SK-MEL-5 (cell line): Measurements from ENCODE around the gene NDNF. TPM values are rescaled to one million over a fixed set of nuclear protein-coding genes. Genes with fewer than 3 reads are reported as not detected.

Experiments
- DNase-seq: peaks from one replicate; pipeline ENCODE4 v3.0.0-alpha.2; 2016; ENCODE audit warnings: low read depth, low spot score
- in situ Hi-C: cut with HindIII; loops from 2 replicates; pipeline ENCODE4 v1.10.0; 2016; ENCODE audit warnings: low sequenced_read_pairs, high pct_unique_total_duplicates, low pct_unique_long_range_greater_than_20kb
- total RNA-seq: library from RNA; depleted of rRNA; stranded (reverse); fragments of >200 nt; shearing (Covaris generic); gene quantifications from 2 replicates; pipeline ENCODE4 v1.2.3, GENCODE V29; 2014

The NDNF gene
- total RNA-seq, 1 experiment from 2014 or later = not detected

GRCh38 chr4:121041307-121042090, 30.8 kb downstream of the NDNF start:
- DNase-seq = no peak
- in situ Hi-C loops = no loop called here

GRCh38 chr4:121034017-121034416, 38.3 kb downstream of the NDNF start:
- in situ Hi-C loops = no loop called here

DNA sequence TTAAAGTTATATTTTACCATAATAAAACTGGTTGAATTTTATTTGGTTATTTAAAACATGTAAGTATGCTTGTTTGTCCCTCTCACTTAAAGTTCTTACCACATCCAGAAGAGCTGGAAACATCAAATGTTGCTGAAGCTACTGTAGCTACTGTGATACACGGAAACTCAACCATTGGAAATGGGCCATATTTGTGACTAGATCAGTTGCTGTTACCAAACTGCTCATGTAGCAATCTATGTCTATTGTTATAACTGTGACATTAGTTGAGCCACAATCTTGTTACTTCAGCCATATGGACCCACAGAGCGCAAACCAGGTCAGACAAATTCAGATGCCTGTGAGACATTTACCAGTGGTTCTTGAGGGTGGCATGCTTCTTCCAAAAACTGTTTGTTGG, 41.6 kb downstream of the NDNF start:
- DNase-seq = no peak
- in situ Hi-C loops = no loop called here

More at GRCh38 chr4:121034017-121034416, 38.3 kb downstream of the NDNF start:
- DNase-seq = no peak

- DNase-seq = no peak
- in situ Hi-C loops = no loop called here
Measured at GRCh38 chr4:121030131-121030530, 42.2 kb downstream of the NDNF start.

- in situ Hi-C loops = no loop called here
- no peak for DNase-seq
Measured at GRCh38 chr4:121026034-121026433, 46.3 kb downstream of the NDNF start.

DNA sequence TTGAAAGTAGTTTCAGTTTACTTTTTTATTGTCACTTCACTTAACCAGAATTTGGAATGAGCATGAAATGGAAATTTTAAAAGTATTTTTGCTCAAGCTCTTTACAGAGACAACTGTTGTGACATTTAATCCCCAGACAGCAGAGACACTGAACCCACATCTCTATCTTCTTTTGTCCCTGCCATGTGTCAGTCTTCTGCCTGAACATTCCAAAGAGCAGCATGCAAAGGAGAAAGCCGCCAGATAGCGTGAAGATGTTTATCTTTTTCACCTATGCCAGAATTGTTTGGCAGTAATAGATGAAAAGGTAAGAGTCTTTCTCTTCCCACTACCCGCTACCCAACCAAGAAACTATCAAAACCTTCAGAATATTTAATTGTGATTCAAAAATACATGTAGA, 46.8 kb downstream of the NDNF start:
- in situ Hi-C loops = no loop called here
- DNase-seq = no peak

- in situ Hi-C loops = no loop called here
Measured at GRCh38 chr4:121018543-121018942, 53.8 kb downstream of the NDNF start.

DNA sequence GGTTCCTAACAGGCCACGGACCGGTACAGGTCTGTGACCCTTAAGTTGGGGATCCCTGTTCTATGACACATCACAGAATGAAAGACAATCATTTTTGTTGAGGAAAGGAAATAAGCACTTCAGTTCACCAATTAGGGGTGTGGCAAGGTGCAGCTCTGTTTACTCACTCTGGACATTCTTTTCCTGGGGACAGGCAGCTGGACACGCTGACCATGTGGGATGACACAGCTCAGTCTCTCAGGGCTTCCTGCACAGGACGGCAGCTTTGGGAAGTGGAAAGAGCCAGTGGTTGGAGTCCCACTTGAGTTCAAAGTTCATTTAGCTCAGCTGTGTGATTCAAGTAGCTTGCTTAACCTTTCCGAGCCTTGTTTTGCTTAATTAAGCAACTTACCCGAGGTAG, 55.7 kb downstream of the NDNF start:
- in situ Hi-C loops = no loop called here
- no peak for DNase-seq

More at GRCh38 chr4:121018543-121018942, 53.8 kb downstream of the NDNF start:
- DNase-seq = no peak

DNA sequence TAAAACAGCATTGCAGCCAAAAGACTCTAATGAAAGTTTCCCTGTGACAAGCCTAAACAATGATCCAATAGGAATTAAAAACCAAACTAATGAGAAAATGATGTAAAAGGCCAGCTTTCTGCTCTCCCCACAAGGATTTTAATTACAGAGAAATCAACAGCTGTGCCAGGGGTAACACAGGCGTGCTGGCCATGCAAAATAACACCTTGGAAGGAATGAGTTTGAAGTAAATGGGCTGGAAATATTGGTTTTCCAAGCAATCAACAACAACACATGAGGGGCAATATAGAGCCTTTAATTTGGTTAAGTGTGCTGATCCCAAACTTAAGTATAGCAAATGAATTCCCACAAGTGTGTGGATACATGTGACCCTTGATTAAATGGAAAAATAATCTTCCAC, 56.9 kb downstream of the NDNF start:
- DNase-seq = no peak
- in situ Hi-C loops = no loop called here

DNA sequence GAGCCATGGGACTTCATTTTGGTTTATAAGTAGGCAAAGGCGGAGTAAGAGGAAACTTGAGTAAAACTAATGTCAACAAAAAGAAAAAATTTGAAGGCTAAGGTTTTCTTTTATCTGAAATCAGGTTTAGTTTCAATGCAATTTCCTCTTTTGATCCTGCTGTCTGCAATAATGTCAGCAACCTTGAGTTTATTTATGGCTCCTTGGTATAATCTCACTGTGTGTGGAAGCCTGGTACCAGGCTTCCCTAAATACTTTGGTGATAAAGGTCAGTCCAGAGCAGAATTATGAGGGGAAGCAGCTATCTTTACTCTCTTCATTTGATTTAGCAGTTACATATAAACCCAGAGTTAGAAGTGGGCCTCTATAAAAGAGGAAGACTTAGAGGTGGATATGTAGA, 57.8 kb downstream of the NDNF start:
- in situ Hi-C loops = no loop called here
- DNase-seq = no peak

- in situ Hi-C loops = no loop called here
- no peak for DNase-seq
Measured at GRCh38 chr4:121011780-121012340, 60.5 kb downstream of the NDNF start.

DNA sequence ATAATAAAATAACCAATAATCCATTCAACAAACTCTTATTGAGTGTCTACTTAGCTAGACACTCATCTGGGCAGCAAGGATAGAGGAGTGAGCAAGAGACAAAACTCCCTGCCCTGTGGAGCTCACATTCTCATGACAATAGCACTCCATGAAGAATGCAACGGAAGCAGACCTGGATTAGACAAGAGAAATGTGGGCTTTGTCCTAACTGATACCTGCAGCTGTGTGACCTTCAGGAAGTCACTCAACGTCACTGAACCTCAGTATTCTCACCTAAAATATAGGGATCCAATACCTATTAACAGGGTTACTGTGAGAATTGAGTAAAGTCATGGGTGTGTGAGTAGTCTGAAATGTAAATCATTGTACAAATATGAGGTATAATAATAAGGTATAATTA, 61.2 kb downstream of the NDNF start:
- DNase-seq = no peak
- in situ Hi-C loops = no loop called here

- no peak for DNase-seq
- in situ Hi-C loops = no loop called here
Measured at GRCh38 chr4:121009578-121010478, 62.5 kb downstream of the NDNF start.

DNA sequence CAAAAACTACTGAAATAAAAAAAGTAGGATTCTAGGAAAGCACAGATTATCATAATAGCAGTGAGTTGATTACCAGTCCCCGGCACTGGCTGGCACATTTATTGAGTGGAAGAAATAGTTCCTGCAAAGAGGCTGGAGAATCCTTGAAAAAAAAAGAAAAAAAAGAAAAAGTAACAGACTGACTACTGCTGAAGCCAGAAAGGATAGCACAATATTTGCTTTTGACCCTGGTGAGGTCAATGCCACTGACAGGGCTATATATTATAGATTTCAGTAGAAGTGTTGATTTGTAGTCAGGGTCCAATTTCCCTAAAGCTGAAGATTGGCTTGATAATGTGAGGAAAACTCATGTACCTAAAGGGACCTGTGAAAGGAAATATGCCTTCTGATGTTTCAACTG, 64.7 kb downstream of the NDNF start:
- DNase-seq = no peak
- in situ Hi-C loops = no loop called here

GRCh38 chr4:121003863-121004262, 68.5 kb downstream of the NDNF start:
- in situ Hi-C loops = no loop called here
- DNase-seq = no peak

GRCh38 chr4:120995266-120996010, 76.9 kb downstream of the NDNF start:
- in situ Hi-C loops = no loop called here
- DNase-seq = no peak

- in situ Hi-C loops = no loop called here
- no peak for DNase-seq
Measured at GRCh38 chr4:120994521-120994920, 77.8 kb downstream of the NDNF start.

DNA sequence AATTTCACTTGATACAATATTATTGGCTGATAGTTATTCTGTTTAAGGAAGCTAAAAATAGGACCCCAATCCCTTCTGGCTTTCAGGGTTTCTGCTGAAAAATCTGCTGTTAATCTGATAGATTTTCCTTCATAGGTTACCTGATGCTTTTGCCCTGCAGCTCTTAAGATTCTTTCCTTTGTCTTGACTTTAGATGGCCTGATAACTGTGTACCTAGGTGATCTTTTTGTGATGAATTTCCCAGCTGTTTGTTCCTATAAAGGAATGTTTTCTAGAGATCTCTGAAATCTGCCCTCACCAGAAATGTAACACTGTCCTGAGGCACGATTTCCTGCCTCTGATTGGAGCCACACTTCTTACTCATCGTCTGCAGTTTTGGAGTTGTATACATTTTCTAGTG, 80.5 kb downstream of the NDNF start:
- DNase-seq = no peak
- in situ Hi-C loops = no loop called here
